HepG2 (cell line): ENCODE data around the gene NR2C1. TPM values are rescaled to one million over a fixed set of nuclear protein-coding genes. Genes with fewer than 3 reads are reported as not detected.
A peak's percentile ranks its signal among the peaks of the same experiment; 100 is the strongest.

Source experiments
- CBX1 ChIP-seq: IDR thresholded peaks from one replicate; pipeline ENCODE4 v1.6.1; 2016; ENCODE audit warnings: antibody characterized with exemption, low read depth
- MAF1 ChIP-seq: sonication (generic); formaldehyde crosslinking; IDR thresholded peaks from 2 replicates; pipeline ENCODE4 v1.5.0; 2020; ENCODE audit warnings: missing genetic modification reagents, borderline replicate concordance
- MEIS1 ChIP-seq: sonication (generic); formaldehyde crosslinking; IDR thresholded peaks from 2 replicates; pipeline ENCODE4 v1.9.0; 2021; ENCODE audit warnings: mild to moderate bottlenecking, missing genetic modification reagents, moderate library complexity, borderline replicate concordance
- MEIS2 ChIP-seq: sonication (generic); formaldehyde crosslinking; IDR thresholded peaks from 2 replicates; pipeline ENCODE4 v1.9.0; 2021; ENCODE audit warnings: mild to moderate bottlenecking, missing genetic modification reagents
- MYNN ChIP-seq: sonication (generic); formaldehyde crosslinking; IDR thresholded peaks from 2 replicates; pipeline ENCODE4 v1.4.0; 2020; ENCODE audit warnings: mild to moderate bottlenecking, low read depth, missing genetic modification reagents
- PCBP1 ChIP-seq: fragments of 200-400 bp; formaldehyde crosslinking; IDR thresholded peaks from 2 replicates; pipeline ENCODE4 v1.6.1; 2017; ENCODE audit warnings: mild to moderate bottlenecking, low read depth, low read length, borderline replicate concordance
- RARG ChIP-seq: sonication (generic); formaldehyde crosslinking; IDR thresholded peaks from 2 replicates; pipeline ENCODE4 v1.4.0; 2020; ENCODE audit warnings: low read depth, mild to moderate bottlenecking, missing genetic modification reagents
- ZNF326 ChIP-seq: sonication (generic); formaldehyde crosslinking; IDR thresholded peaks from 2 replicates; pipeline ENCODE4 v1.4.0; 2020; ENCODE audit warnings: missing genetic modification reagents, borderline replicate concordance
- polyA plus RNA-seq, 8 experiments: library from polyadenylated mRNA; depleted of rRNA in 3 of 8; stranded (reverse) in 7 of 8; unstranded in 1 of 8; fragments of >200 nt; fragmentation: Illumina TruSeq in 4 of 8; extraction: Trizol in 4 of 8; gene quantifications; 2 replicates each; pipeline versions ENCODE4 v1.2.1 to v1.2.3, GENCODE V29; 2011 to 2016; ENCODE audit warnings: low read depth in 4 of 8, missing spikeins in 1 of 8, mixed read lengths in 1 of 8; ENCODE audit not compliant: insufficient read depth in 1 of 8
- total RNA-seq, 5 experiments: library from RNA; depleted of rRNA; stranded (reverse); fragments of >200 nt; fragmentation: Illumina TruSeq; extraction: Trizol; gene quantifications; 2 replicates each; pipeline ENCODE4 v1.2.3, GENCODE V29; 2016; ENCODE audit warnings: low read depth in 1 of 5
- TF ChIP-seq, protein P1 (sequence below): sonication (generic); formaldehyde crosslinking; IDR thresholded peaks from 2 replicates; pipeline ENCODE4 v1.8.1; 2022; ENCODE audit warnings: mild to moderate bottlenecking, missing genetic modification reagents
- TF ChIP-seq, protein P2 (sequence below): sonication (generic); formaldehyde crosslinking; IDR thresholded peaks from 2 replicates; pipeline ENCODE4 v1.4.0; 2020; ENCODE audit warnings: missing genetic modification reagents
- TF ChIP-seq, protein P3 (sequence below): sonication (generic); formaldehyde crosslinking; IDR thresholded peaks from 2 replicates; pipeline ENCODE4 v1.4.0; 2020; ENCODE audit warnings: mild to moderate bottlenecking, missing genetic modification reagents
- TF ChIP-seq, protein P4 (sequence below): sonication (generic); formaldehyde crosslinking; IDR thresholded peaks from 2 replicates; pipeline ENCODE4 v1.8.0; 2022; ENCODE audit warnings: missing genetic modification reagents, mild to moderate bottlenecking, borderline replicate concordance

Gene NR2C1
- total and polyA plus RNA-seq, 2 of the 13 experiments (the other 11 are each of a cell fraction or from before 2014, with no cell fraction given) = 38.0 to 70.8 TPM

DNA sequence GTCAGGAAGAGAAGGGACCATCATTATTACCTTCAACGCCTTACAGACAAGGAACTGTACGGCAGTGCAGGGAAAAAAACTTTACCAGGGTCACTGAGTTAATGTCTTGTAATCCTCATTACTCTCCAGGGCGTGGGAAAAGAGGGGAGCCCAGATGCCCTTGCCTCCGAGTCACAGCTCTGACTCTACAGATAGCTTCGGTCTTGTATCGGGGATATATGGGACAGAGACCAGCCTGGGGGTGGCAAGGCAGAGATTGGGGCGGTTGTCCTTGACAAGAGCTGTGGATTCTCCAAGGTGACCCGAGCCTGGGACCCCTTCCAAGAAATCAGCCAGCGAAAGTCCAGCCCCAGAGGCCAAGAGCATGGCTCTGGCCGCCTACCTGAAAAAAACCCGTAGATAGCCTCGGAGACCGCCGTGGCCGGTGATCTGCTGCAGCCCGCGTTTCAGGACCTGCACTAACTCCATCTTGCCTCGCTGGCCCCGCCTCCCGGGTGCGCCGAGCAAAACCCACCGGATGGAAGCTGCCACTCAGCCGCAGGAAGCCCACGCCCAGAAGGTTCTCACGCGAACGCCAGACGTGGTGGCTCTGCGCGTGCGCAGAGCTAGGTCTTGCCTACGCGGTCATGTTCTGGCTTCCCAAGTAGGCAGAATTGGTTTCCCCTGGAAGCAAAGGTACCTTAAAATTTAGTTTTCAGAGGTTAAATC is 70.1 kb downstream of the NR2C1 start, which contains the start of gene NDUFA12 (continued):
- TF ChIP-seq, protein P1, sequence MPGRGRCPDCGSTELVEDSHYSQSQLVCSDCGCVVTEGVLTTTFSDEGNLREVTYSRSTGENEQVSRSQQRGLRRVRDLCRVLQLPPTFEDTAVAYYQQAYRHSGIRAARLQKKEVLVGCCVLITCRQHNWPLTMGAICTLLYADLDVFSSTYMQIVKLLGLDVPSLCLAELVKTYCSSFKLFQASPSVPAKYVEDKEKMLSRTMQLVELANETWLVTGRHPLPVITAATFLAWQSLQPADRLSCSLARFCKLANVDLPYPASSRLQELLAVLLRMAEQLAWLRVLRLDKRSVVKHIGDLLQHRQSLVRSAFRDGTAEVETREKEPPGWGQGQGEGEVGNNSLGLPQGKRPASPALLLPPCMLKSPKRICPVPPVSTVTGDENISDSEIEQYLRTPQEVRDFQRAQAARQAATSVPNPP (CRISPR knock-in tag) = no peak
- TF ChIP-seq RARG (CRISPR knock-in tag) (no peak), MAF1 (CRISPR knock-in tag) (peak; percentile 85; the same call in 1 of the 2 replicates), MEIS1 (CRISPR knock-in tag) (peak; percentile 86; the same call in 1 of the 2 replicates), ZNF326 (CRISPR knock-in tag) (no peak), MYNN (CRISPR knock-in tag) (peak; percentile 94), CBX1 (peak; percentile 95), MEIS2 (CRISPR knock-in tag) (no peak; the same call in 1 of the 2 replicates), PCBP1 (no peak)
- TF ChIP-seq, protein P2, sequence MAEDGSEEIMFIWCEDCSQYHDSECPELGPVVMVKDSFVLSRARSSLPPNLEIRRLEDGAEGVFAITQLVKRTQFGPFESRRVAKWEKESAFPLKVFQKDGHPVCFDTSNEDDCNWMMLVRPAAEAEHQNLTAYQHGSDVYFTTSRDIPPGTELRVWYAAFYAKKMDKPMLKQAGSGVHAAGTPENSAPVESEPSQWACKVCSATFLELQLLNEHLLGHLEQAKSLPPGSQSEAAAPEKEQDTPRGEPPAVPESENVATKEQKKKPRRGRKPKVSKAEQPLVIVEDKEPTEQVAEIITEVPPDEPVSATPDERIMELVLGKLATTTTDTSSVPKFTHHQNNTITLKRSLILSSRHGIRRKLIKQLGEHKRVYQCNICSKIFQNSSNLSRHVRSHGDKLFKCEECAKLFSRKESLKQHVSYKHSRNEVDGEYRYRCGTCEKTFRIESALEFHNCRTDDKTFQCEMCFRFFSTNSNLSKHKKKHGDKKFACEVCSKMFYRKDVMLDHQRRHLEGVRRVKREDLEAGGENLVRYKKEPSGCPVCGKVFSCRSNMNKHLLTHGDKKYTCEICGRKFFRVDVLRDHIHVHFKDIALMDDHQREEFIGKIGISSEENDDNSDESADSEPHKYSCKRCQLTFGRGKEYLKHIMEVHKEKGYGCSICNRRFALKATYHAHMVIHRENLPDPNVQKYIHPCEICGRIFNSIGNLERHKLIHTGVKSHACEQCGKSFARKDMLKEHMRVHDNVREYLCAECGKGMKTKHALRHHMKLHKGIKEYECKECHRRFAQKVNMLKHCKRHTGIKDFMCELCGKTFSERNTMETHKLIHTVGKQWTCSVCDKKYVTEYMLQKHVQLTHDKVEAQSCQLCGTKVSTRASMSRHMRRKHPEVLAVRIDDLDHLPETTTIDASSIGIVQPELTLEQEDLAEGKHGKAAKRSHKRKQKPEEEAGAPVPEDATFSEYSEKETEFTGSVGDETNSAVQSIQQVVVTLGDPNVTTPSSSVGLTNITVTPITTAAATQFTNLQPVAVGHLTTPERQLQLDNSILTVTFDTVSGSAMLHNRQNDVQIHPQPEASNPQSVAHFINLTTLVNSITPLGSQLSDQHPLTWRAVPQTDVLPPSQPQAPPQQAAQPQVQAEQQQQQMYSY = no peak
- TF ChIP-seq, protein P3, sequence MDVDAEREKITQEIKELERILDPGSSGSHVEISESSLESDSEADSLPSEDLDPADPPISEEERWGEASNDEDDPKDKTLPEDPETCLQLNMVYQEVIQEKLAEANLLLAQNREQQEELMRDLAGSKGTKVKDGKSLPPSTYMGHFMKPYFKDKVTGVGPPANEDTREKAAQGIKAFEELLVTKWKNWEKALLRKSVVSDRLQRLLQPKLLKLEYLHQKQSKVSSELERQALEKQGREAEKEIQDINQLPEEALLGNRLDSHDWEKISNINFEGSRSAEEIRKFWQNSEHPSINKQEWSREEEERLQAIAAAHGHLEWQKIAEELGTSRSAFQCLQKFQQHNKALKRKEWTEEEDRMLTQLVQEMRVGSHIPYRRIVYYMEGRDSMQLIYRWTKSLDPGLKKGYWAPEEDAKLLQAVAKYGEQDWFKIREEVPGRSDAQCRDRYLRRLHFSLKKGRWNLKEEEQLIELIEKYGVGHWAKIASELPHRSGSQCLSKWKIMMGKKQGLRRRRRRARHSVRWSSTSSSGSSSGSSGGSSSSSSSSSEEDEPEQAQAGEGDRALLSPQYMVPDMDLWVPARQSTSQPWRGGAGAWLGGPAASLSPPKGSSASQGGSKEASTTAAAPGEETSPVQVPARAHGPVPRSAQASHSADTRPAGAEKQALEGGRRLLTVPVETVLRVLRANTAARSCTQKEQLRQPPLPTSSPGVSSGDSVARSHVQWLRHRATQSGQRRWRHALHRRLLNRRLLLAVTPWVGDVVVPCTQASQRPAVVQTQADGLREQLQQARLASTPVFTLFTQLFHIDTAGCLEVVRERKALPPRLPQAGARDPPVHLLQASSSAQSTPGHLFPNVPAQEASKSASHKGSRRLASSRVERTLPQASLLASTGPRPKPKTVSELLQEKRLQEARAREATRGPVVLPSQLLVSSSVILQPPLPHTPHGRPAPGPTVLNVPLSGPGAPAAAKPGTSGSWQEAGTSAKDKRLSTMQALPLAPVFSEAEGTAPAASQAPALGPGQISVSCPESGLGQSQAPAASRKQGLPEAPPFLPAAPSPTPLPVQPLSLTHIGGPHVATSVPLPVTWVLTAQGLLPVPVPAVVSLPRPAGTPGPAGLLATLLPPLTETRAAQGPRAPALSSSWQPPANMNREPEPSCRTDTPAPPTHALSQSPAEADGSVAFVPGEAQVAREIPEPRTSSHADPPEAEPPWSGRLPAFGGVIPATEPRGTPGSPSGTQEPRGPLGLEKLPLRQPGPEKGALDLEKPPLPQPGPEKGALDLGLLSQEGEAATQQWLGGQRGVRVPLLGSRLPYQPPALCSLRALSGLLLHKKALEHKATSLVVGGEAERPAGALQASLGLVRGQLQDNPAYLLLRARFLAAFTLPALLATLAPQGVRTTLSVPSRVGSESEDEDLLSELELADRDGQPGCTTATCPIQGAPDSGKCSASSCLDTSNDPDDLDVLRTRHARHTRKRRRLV (CRISPR knock-in tag) = peak; percentile 75; the same call in 1 of the 2 replicates
- TF ChIP-seq, protein P4, sequence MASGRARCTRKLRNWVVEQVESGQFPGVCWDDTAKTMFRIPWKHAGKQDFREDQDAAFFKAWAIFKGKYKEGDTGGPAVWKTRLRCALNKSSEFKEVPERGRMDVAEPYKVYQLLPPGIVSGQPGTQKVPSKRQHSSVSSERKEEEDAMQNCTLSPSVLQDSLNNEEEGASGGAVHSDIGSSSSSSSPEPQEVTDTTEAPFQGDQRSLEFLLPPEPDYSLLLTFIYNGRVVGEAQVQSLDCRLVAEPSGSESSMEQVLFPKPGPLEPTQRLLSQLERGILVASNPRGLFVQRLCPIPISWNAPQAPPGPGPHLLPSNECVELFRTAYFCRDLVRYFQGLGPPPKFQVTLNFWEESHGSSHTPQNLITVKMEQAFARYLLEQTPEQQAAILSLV (CRISPR knock-in tag) = peak; percentile 53; the same call in 1 of the 2 replicates
